HepG2 (cell line): ENCODE measurements around the gene MCFD2. TPM values are rescaled to one million over a fixed set of nuclear protein-coding genes. Genes with fewer than 3 reads are reported as not detected.

Experiments
- CHD4 ChIP-seq: fragments of 200-600 bp; sonication (generic); IDR thresholded peaks from 2 replicates; pipeline ENCODE4 v1.7.0; 2017; ENCODE audit warnings: mild to moderate bottlenecking, low read length, borderline replicate concordance
- HIVEP1 ChIP-seq: sonication (generic); formaldehyde crosslinking; IDR thresholded peaks from 2 replicates; pipeline ENCODE4 v1.4.0; 2020; ENCODE audit warnings: mild to moderate bottlenecking, missing genetic modification reagents
- HNRNPK ChIP-seq: fragments of 200-400 bp; formaldehyde crosslinking; IDR thresholded peaks from 2 replicates; pipeline ENCODE4 v1.6.1; 2018; ENCODE audit warnings: low read length, low read depth, moderate library complexity, mild to moderate bottlenecking; ENCODE audit not compliant: poor library complexity, severe bottlenecking
- IRX3 ChIP-seq: sonication (generic); formaldehyde crosslinking; IDR thresholded peaks from 2 replicates; pipeline ENCODE4 v1.8.1; 2023; ENCODE audit warnings: mild to moderate bottlenecking, low read depth, missing genetic modification reagents, borderline replicate concordance
- MAFG ChIP-seq: sonication (generic); formaldehyde crosslinking; IDR thresholded peaks from 2 replicates; pipeline ENCODE4 v1.5.1; 2020; ENCODE audit warnings: mild to moderate bottlenecking, missing genetic modification reagents
- SNAPC5 ChIP-seq: sonication (generic); formaldehyde crosslinking; IDR thresholded peaks from 2 replicates; pipeline ENCODE4 v1.8.1; 2023; ENCODE audit warnings: mild to moderate bottlenecking, missing genetic modification reagents, borderline replicate concordance
- SP4 ChIP-seq: sonication (generic); formaldehyde crosslinking; IDR thresholded peaks from 2 replicates; pipeline ENCODE4 v1.8.1; 2023; ENCODE audit warnings: mild to moderate bottlenecking, missing genetic modification reagents
- STAG1 ChIP-seq: sonication (generic); formaldehyde crosslinking; IDR thresholded peaks from 2 replicates; pipeline ENCODE4 v1.4.0; 2020; ENCODE audit warnings: missing genetic modification reagents
- ZBTB44 ChIP-seq: sonication (generic); formaldehyde crosslinking; IDR thresholded peaks from 2 replicates; pipeline ENCODE4 v1.4.0; 2020; ENCODE audit warnings: missing genetic modification reagents
- ZBTB46 ChIP-seq: sonication (generic); formaldehyde crosslinking; IDR thresholded peaks from 2 replicates; pipeline ENCODE4 v1.4.0; 2020; ENCODE audit warnings: mild to moderate bottlenecking, missing genetic modification reagents, borderline replicate concordance
- ZFAT ChIP-seq: sonication (generic); formaldehyde crosslinking; conservative IDR thresholded peaks from 2 replicates; pipeline ENCODE4 v1.8.1; 2023; ENCODE audit warnings: missing genetic modification reagents, inconsistent platforms
- ZHX2 ChIP-seq, 2 experiments: sonication (generic) in 1 of 2; formaldehyde crosslinking in 1 of 2; IDR thresholded peaks; 2 replicates each; pipeline versions ENCODE4 v1.6.1 to v1.9.0; 2014 to 2022; ENCODE audit warnings: antibody characterized with exemption in 1 of 2, borderline replicate concordance in 1 of 2, inconsistent platforms in 1 of 2, low read depth in 1 of 2, missing genetic modification reagents in 1 of 2
- ZNF598 ChIP-seq: sonication (generic); formaldehyde crosslinking; IDR thresholded peaks from 2 replicates; pipeline ENCODE4 v1.5.1; 2020; ENCODE audit warnings: mild to moderate bottlenecking, missing genetic modification reagents, borderline replicate concordance
- ZNF607 ChIP-seq: sonication (generic); formaldehyde crosslinking; IDR thresholded peaks from 2 replicates; pipeline ENCODE4 v1.5.1; 2020; ENCODE audit warnings: missing genetic modification reagents, mild to moderate bottlenecking, borderline replicate concordance
- ZNF674 ChIP-seq: sonication (generic); formaldehyde crosslinking; IDR thresholded peaks from 2 replicates; pipeline ENCODE4 v1.5.0; 2020; ENCODE audit warnings: low read depth, mild to moderate bottlenecking, missing genetic modification reagents
- ZNF839 ChIP-seq: sonication (generic); formaldehyde crosslinking; IDR thresholded peaks from 2 replicates; pipeline ENCODE4 v1.4.0; 2020; ENCODE audit warnings: missing genetic modification reagents, mild to moderate bottlenecking, borderline replicate concordance
- polyA plus RNA-seq, 8 experiments: library from polyadenylated mRNA; depleted of rRNA in 3 of 8; stranded (reverse) in 7 of 8; unstranded in 1 of 8; fragments of >200 nt; fragmentation: Illumina TruSeq in 4 of 8; extraction: Trizol in 4 of 8; gene quantifications; 2 replicates each; pipeline versions ENCODE4 v1.2.1 to v1.2.3, GENCODE V29; 2011 to 2016; ENCODE audit warnings: low read depth in 4 of 8, missing spikeins in 1 of 8, mixed read lengths in 1 of 8; ENCODE audit not compliant: insufficient read depth in 1 of 8
- total RNA-seq, 5 experiments: library from RNA; depleted of rRNA; stranded (reverse); fragments of >200 nt; fragmentation: Illumina TruSeq; extraction: Trizol; gene quantifications; 2 replicates each; pipeline ENCODE4 v1.2.3, GENCODE V29; 2016; ENCODE audit warnings: low read depth in 1 of 5

The MCFD2 gene
- total and polyA plus RNA-seq, 2 of the 13 experiments (the other 11 are each of a cell fraction or from before 2014, with no cell fraction given): 183 to 232 TPM

GRCh38 chr2:46915811-46916630, 415 bp upstream of the MCFD2 start (continued):
- TF ChIP-seq IRX3 (CRISPR knock-in tag) (no peak; the same call in 1 of the 2 replicates), ZFAT (0 out of 2 replicates have a peak, but pooled peaks have one; percentile 39), SNAPC5 (no peak), CHD4 (0 out of 2 replicates have a peak, but pooled peaks have one; percentile 36), ZNF598 (CRISPR knock-in tag) (peak; percentile 58), ZHX2 (IDR thresholded peaks at IDR 0.05; ENCODE audit: low read depth) (0 out of 2 replicates have a peak, but pooled peaks have one; percentile 15), ZHX2 (CRISPR knock-in tag; IDR thresholded peaks at IDR 0.05; ENCODE audit: borderline replicate concordance) (peak; percentile 80; the same call in 1 of the 2 replicates), HNRNPK (peak; percentile 5), STAG1 (no peak), HIVEP1 (CRISPR knock-in tag) (peak; percentile 70; the same call in 1 of the 2 replicates), SP4 (peak; percentile 91), MAFG (no peak), ZBTB44 (peak; percentile 88; the same call in 1 of the 2 replicates), ZBTB46 (no peak), ZNF674 (CRISPR knock-in tag) (peak; percentile 92; the same call in 1 of the 2 replicates), ZNF607 (CRISPR knock-in tag) (no peak; the same call in 1 of the 2 replicates), ZNF839 (no peak)
